CD4-positive, alpha-beta T cell treated with Interleukin-4 for 1 hour (primary cell): ENCODE measurements around the gene ADAM29.
"Not testable (repeated sequence)": the region's sequence is repeated elsewhere in the genome, so short reads cannot be mapped to it uniquely, and the experiment has no call there.

ENCODE experiments used
- DNase-seq, 2 donors: peaks; one replicate each; pipeline ENCODE4 v3.0.0-alpha.2; 2020 to 2022

The ADAM29 gene

DNA sequence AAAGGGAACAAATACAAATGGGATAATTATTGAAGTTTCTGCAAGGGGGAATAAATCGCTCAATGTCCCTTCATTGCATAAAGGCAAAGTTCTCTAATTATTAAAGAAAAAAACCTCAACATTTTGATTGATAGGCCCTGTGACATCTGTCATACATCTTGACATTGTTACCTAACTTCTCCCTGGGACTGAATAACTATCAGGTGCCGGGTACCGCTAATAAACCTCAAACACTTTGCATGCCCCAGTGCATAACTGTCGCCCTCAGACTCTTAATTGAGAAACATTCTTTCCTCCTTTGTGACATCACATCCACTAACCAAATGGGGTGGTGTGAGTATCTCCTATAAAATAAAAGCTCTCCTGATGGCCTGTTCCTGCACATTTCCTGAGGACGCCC, at the start of gene ADAM29:
Gene ADAM29 (plus strand): TSS at position 301 of the 400 bp plus-strand sequence. CDS start 57,168 bp downstream, outside the sequence.
- DNase-seq: no peak

DNA sequence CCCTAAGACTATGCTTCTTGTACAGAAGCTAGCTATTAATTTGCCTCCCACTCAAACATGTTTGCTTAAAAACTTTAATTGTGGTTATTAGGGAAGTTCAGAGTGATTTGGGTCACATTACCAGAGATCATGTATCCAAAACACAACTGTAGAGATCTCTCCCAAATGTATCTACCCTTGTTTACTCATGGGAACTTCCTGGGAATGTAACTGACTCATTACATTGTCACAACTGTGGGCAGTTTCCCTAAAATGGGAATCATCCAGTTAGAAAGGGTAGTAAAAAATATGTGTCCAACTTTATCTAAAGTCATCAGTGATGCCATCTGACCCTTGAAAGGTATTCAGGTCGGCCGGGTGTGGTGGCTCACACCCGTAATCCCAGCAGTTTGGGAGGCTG, 48.8 kb upstream of the ADAM29 start:
- DNase-seq: no peak

DNA sequence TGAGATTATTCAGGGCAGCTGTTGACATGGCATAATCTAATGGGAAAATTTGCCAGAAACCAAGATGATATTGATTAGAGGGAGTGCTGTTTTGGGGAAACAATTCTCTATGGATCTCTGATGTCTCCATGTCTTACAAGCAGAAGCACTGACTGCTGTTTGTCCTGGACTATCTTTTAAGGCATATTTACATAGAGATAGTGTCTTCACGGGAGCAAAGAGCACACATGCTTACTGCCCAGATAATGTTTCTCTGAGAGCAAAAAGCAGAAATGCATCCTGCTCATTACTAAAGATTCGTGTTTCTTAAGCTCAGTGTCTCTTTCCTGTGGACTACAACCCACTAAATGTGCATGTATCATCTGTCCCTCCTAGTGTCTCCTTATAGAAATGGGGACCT, 47.8 kb upstream of the ADAM29 start:
- no peak for DNase-seq

DNA sequence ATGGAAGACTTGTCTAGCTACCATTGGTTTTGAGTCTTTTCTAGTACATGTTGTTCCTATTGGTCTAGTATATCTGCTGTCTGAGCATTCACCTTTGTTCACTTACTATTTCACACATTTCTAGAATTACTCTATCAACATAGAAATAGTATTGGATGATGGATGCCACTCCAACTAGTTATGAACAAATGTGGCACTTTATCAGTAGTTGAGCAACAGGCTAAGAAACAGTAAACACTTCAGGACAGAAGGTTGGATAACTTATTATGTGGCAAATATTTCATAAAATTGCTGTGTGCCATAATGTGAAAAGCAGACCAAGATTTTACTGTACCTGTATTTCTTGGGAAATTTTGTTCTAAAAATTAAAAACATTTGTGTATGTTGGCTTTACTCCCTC, 46.8 kb upstream of the ADAM29 start:
- DNase-seq: no peak

DNA sequence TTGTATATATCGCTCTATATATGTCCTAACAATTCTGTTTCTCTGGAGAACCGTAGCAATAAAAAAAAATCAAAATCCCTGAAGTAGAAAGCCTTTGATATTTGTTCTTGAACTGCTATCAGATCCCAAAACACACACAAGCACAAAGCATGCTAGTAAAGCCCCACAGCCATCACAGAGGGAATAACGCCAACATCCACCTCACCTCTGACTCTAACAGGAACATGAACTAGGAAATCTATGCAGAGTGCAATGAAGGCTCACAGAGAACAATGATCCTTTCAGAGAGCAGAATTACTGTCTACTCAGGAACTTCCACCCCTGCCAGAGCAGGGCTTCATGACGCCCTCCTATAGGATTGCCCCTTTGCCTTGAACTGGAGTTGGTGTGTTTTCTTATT, 45.0 kb upstream of the ADAM29 start:
- DNase-seq: not testable (repeated sequence)

DNA sequence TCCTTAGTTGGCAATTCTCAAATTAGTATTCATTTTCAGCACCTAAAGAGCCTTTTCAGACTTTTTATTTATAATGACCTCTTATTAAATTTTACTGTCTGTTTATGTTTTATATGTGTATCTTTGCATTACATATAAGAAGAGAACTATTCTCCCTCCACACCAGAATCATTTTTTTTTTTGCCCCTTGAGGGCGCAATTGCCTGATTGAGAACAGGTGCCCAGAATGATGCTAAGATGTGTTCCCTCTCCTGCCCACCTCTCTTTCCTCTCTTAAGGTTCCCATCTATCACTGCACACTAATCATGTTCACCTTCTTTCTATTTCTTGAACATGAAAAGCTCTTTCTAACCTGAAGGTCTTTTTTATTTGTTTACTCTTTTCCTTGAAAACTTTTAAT, 44.2 kb upstream of the ADAM29 start:
- no peak for DNase-seq

DNA sequence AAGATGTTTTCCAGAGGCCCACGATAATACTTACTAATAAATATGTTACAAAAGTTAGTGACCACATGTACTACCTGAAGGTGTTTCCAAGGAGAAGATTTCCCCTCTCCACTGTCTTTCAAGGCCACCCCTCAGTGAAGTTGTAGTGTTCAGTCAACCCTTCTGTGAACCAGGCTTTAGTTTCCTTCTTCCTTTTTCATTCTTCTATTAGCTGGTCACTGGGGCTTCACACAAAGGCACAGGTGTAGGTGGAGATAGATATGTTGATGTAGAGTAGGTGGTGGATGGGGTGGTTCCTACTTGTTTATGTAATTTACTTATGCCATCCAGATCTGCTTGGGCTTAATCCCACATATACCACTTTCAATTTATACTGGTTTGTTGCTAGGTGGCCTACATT, 43.3 kb upstream of the ADAM29 start:
- no peak for DNase-seq

DNA sequence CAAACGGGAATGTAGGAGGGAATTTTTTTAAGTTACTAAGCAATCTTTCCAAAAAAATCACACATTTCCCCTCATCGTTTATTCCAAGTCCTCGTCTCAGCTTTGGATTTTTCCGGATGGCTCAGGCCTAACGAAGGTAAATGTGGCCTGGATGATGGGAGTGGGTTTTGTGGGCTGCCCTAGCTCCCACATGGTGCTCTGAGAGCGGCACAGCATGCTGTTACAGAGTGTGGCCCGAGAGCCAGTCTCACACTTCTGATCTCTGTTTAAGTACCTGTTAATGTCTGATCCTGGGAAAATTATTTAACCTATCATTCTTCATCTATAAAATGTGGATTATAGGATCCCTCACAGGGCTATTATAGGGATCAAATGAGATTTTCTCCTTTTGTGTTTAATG, 38.2 kb upstream of the ADAM29 start:
- no peak for DNase-seq

DNA sequence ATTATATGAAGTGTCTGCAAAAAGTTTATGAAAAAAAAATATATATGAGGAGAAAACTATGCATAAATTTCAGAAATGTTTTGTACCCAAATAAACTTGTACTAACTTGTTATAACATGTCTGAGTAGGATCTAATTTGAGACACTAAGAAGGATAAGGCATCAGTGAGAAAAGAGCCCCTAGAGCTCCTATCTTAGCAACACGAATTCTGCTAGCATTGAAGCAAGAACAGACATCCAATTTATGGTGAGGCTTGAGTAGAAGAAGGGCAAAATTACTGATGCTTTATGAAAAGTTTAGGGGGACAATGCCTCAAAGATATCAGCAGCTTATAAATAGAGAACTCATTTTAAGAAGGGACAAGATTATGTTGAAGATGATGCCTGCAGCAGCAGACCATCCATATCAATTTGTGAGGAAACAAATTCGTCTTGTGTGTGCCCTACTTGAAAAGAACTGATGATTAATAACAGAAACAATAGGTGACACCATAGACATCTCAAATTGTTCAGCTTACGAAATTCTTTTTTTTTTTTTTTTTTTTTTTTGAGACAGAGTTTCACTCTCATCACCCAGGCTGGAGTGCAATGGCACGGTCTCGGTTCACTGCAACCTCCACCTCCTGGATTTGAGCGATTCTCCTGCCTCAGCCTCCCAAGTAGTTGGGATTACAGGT, 35.7 kb upstream of the ADAM29 start:
- no peak for DNase-seq

DNA sequence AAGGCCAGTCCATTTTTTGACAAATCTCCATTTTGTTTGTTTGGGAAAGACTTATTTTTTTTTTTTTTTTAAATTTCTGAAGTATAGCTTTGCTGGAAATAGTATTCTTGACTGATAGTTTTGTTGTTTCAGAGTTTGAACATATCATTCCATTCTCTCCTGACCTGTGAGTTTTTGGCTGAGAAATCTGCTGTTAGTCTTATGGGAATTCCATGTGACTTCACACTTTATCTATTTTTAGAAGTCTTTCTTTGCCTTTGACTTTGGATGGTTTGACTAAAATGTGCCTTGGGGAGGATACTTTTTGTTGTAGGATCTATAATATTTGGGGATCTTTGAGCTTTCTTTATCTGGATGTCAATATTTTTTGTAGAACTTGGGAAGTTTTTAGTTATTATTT, 10.7 kb upstream of the ADAM29 start:
- DNase-seq: no peak

DNA sequence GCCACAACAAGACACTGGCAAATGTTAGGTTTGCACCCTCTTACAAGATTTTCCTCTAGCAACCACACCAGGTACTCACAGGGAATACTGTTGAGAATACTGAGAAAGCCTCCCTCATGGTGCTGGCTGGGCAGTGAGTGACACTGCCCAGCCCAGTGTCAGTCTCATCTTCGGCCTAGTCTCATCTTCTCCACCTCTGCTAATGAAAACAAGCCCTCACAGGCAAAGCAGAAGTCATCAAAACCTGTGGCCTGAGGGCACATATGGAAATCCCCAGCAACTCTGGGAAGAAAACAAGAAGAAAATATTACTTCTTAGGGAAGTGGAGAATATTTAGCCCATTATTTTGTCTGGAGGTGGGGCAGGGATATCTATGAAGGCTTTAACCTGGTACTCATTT, 7.9 kb upstream of the ADAM29 start:
- DNase-seq: no peak

DNA sequence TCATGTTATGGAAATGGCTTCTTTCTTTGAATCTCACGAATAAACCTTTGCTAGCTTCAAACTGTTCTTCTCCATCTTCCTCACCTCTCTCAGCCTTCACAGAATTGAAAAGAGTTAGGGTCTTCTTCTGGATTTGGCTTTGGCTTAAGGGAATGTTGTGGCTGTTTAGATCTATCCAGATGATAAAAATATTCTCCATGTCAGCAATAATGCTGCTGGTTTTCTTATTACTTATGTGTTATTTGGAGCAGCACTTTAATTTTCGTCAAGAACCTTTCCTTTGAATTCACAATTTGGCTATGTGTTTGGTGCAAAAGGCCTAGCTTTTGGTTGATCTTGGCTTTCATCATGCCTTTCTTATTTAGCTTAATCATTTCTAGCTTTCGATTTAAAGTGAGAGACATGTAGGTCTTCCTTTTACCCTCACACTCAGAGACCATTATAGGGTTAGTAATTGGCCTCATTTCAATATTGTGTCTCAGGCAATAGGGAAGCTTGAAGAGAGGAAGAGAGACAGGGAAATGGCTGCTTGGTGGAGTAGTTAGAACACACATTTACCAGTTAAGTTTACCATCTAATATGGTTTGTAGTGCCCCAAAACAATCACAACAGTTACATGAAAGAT, 5.1 kb upstream of the ADAM29 start:
- no peak for DNase-seq

DNA sequence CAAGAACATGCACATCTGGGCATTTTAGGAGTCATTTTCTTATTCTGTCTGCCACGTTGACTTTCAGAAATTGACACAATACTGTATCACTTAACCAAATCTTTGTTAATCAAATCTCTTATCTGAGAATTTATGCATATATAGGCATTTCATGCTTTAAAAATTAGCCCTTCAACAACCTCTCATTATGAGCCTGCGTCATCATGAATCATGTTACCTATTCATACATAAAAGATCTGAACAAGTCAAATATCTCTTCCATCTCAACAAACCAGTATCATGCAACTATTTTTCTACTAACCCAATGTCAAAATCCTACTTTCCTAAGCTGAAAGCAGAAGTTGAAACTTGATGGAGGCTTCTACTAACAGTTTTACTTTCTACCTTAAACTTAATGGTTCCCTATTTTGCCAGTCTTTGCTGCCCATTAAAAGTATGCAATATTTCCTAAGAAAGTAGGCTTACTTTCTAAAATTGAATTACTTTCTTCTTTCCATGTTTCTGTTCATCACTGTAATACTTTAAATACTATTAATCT, 1.8 kb downstream of the ADAM29 start:
- no peak for DNase-seq

DNA sequence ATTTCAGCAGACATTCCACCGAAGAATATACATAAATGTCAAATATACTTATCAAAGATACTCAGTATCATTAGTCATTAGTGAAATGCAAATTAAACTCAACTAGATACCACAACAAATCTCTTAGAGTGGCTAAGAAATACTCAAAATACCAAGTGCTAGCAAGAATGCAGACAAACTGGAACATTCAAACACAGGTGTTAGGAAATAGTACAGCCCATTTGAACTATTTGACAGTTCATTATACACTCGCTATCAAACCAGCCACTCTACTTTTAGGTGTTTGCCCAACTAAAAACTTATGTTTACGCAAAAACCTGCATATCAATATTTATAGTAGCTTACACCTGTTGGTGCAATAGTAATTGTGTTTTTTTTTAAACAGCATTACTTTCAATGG, 8.8 kb downstream of the ADAM29 start:
- DNase-seq: no peak

DNA sequence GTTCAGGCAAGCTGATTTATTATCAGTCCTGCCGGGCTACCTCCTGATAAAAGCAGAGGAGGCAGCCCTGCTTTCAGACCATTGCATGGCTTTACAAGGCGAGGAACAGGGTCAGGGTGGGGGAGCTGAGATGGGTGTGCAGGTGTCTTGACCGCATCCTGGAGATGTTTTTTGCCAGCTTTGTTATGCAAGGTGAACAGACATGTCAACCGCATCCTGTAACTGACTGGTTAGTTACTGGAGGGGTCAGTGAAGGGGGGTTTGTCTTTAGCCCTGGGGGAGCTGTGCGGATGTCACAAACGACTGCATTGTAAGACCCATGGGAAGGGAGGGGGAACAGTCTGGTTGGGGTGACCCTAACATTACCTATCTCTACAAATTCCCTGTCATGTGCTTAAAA, 10.0 kb downstream of the ADAM29 start:
- peak in 1 of 2 donors; percentile 24 for DNase-seq

DNA sequence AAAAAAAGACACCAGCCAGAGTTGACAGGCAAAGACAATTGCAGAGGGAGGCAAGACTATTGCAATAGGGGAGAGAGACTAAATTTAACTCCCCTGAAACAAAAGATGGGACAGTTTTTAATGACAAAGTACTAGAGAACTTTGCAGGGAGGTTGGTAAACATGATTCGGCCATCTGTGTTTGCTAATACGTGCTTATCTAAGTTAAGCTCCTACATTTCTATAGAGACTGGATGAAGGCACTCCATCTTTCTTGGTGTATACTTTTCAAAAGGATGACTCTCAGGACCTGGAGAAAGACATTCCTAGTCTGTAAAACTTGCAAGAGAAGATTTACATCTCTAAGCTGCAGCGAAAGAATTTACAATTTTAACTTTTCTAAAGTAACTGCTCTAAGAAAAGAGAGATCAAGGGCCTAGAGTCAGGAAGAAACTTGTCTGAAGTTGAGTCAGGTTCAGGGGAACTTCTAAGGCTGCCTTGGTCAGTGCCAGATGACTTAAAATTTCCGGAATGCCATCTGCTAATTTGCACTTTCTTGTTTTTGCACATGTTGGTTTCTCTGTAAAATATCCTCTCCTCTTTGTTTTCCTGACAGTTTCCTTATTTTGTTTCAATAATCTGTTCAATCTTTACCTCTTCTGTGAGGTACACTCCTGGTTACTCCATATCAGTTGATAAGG, 10.6 kb downstream of the ADAM29 start:
- no peak for DNase-seq

DNA sequence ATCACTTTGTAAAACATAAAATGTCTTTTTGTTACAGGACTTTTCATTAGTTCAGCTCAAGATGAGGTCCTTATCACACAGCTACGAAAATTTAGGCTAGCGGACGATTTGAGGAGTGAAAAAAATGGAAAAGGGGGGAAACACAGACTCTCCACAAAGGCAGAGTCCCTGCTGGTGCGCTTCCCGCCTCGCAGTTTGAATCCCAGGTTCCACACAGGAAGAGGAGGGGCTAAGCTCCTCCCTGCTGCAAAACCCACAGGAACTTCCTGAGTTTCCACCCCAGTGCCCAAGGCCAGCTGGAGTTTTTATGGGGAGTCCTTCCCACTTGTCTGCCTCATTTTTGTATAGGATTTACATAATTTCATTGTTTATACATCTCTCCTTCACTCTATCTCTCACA, 11.2 kb downstream of the ADAM29 start:
- DNase-seq: no peak

DNA sequence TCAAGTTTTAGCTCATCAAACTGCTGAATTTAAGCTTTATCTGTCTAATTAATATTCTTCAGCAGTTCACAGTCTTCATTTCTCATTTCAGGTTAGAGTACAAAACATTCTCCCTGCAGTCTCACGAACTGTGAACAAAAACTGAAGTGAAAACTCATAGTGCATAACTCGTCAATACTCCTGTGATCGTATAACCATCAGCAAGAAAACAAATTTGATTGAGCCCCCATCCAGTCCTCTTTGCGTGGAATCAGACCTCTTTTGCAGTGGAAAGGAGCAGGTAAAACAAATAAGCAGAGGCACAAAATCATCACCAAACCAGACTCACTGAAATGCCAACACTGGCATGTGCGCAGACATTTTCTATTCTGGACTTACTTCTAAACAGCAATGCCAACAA, 12.7 kb downstream of the ADAM29 start:
- DNase-seq: no peak

DNA sequence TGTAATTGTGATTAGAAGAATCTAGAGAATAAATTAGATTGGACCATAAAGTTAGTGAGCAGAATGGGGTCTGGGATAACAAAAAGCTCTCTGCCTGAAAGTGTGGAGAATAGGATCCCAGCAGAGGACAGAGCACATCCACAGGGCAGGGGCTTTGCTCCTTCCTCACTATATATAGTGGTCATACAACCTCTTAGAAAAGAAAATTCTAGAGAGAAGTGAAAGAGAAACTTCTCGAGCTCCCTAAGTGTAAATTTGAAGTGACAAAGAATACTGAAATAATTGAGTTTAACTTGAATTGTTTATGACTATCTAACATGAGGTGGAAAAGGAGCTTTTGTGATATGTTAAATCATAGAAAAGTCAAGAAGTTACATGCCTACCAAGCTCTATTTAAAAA, 14.9 kb downstream of the ADAM29 start:
- no peak for DNase-seq

DNA sequence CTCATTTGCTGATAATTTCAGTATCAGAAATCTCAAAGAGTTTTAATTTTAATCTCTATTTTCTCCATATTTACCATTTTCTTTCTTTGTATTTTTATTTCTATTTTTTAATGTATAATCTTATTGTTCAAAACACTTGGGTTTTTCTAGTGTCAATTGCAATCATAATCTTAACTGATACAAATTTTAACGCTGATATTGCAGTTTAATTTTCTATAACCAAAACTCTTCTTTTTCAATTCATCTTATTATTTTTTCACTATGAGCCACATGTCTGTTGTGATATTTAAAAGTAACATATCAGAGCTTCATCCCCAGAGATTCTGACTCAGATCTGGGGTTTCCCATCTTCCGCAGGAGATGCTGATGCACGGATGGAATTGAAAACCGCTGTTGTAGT, 16.2 kb downstream of the ADAM29 start:
- DNase-seq: no peak

DNA sequence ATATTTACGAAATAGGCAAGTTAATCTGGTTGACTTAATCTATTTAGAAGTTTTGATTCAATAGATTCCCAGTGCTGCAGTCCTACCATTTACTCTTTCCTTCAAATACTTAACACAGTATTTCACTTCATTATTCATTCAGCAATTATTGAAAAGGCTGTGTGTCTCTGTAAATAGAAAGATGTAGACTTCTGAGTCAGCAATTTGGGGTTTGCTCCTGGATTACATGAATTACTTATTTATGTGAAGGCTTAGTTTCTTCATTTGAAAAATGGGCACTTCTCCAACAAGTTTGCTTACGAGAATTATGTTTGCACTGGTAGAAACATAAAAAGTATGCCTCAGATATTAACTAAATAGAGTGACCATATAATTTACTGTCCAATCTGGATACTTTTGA, 17.4 kb downstream of the ADAM29 start:
- DNase-seq: no peak

DNA sequence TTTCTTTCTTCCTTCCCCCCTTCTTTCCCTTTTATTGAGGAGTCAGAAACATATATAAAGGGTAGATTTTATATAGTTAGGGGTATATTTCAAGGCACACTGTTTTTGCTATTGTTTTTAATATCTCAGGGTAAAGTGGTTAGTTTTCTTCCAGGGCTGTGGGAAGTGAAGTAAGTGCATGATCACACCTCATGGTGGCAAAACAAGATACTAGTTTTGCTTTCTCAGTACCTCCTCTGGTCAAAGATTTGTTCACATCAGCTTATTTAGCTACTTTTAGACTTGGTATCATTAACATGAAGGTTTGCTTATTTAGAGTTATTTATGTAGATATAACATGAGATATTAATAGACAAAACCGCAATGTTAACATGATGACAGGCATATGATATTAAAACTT, 21.8 kb downstream of the ADAM29 start:
- no peak for DNase-seq

DNA sequence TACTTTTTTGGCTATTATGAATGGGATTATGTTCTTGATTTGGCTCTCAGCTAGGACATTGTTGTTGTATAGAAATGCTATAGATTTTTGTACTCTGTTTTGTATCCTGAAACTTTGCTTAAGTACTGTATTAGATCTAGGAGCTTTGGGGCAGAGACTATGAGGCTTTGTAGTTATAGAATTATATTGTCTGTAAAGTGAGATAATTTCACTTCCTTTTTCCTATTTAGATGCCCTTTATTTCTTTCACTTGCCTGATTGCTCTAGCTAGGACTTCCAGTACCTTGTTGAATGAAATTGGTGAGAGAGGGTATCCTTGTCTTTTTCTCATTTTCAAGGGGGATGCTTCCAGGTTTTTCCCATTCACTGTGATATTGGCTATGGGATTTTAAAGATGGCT, 28.1 kb downstream of the ADAM29 start:
- DNase-seq: no peak

DNA sequence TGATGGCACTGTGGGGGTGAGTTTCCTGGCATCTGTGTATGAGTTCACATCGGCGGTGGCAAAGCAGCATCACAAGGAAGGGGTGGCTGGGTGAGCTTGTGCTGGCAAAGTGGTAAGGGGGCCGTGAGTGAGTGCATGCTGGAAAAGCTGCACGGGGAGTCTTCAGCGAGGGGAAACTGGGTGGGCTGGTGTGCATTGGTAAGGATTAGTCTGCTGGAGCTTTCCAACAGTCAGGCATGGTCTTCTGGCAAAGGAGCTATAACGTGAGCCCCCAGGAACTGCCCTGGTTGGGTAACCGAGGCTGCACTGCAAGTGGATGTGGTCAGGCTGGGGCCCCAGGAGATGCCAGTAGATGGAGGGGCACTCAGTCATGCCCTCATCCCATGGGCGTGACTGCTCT, 30.7 kb downstream of the ADAM29 start:
- DNase-seq: no peak
